Keratinocyte (primary cell): ENCODE measurements around the gene TRIM27. TPM values are rescaled to one million over a fixed set of nuclear protein-coding genes. Genes with fewer than 3 reads are reported as not detected.

ENCODE experiments used
- DNase-seq: peaks from one replicate; pipeline ENCODE4 v3.0.0-alpha.2; 2011; ENCODE audit warnings: low read depth, missing footprints, low spot score
- FAIRE-seq: peaks from 2 replicates; lab custom pipeline; 2011; peaks lifted over from hg19 to GRCh38; lab: Jason Lieb, UNC
- H2AFZ ChIP-seq: 2 replicates; pipeline ENCODE4 v1.6.0; 2012; ENCODE audit warnings: low read length, control low read depth, inconsistent platforms; ENCODE audit not compliant: control insufficient read depth
- H3K27ac ChIP-seq: 2 replicates; pipeline ENCODE4 v1.5.1; 2011; ENCODE audit warnings: low read length; ENCODE audit not compliant: control insufficient read depth, insufficient read depth
- H3K27me3 ChIP-seq: 3 replicates; pipeline ENCODE4 v1.6.0; 2011; ENCODE audit warnings: low read length; ENCODE audit not compliant: control insufficient read depth, insufficient read depth; ENCODE audit errors: extremely low read depth
- H3K36me3 ChIP-seq, 2 experiments: 2 replicates in 1 of 2; 3 replicates in 1 of 2; pipeline ENCODE4 v1.5.1; 2011; ENCODE audit warnings: low read length in 2 of 2, mild to moderate bottlenecking in 1 of 2; ENCODE audit not compliant: control insufficient read depth in 2 of 2, insufficient read depth in 2 of 2; ENCODE audit errors: extremely low read depth in 1 of 2
- H3K4me1 ChIP-seq: 3 replicates; pipeline ENCODE4 v1.5.1; 2011; ENCODE audit warnings: low read length; ENCODE audit not compliant: control insufficient read depth, insufficient read depth; ENCODE audit errors: extremely low read depth
- H3K4me2 ChIP-seq: 3 replicates; pipeline ENCODE4 v1.6.0; 2011; ENCODE audit warnings: low read depth, low read length; ENCODE audit not compliant: control insufficient read depth, insufficient read depth; ENCODE audit errors: extremely low read depth
- H3K4me3 ChIP-seq, 3 experiments: fragments of 200-600 bp in 1 of 3; sonication (generic) in 1 of 3; 2 replicates in 2 of 3; 3 replicates in 1 of 3; pipeline ENCODE4 v1.5.1; 2011 to 2016; ENCODE audit warnings: low read length in 3 of 3, mild to moderate bottlenecking in 3 of 3, control low read depth in 2 of 3, inconsistent platforms in 1 of 3, low read depth in 1 of 3, mixed read lengths in 1 of 3, mixed run types in 1 of 3, moderate library complexity in 1 of 3; ENCODE audit not compliant: control insufficient read depth in 2 of 3, insufficient read depth in 2 of 3; ENCODE audit errors: extremely low read depth in 1 of 3
- H3K79me2 ChIP-seq: 2 replicates; pipeline ENCODE4 v1.6.0; 2012; ENCODE audit warnings: low read length; ENCODE audit not compliant: control insufficient read depth, insufficient read depth
- H3K9ac ChIP-seq: 3 replicates; pipeline ENCODE4 v1.6.0; 2011; ENCODE audit warnings: low read length; ENCODE audit not compliant: control insufficient read depth, insufficient read depth; ENCODE audit errors: extremely low read depth
- H3K9me1 ChIP-seq: 3 replicates; pipeline ENCODE4 v1.6.0; 2011; ENCODE audit warnings: low read length; ENCODE audit not compliant: control insufficient read depth, insufficient read depth; ENCODE audit errors: extremely low read depth
- H3K9me3 ChIP-seq: 2 replicates; pipeline ENCODE4 v1.5.1; 2012; ENCODE audit warnings: low read depth, low read length; ENCODE audit not compliant: control insufficient read depth
- H4K20me1 ChIP-seq: 3 replicates; pipeline ENCODE4 v1.6.0; 2011; ENCODE audit warnings: low read length; ENCODE audit not compliant: control insufficient read depth, insufficient read depth; ENCODE audit errors: extremely low read depth
- CTCF ChIP-seq, 3 experiments: IDR thresholded peaks in 1 of 3; conservative IDR thresholded peaks in 1 of 3; optimal IDR thresholded peaks in 1 of 3; 2 replicates in 2 of 3; 3 replicates in 1 of 3; pipeline versions ENCODE3 to v1.5.1; 2011; ENCODE audit warnings: low read length in 3 of 3, mild to moderate bottlenecking in 3 of 3, moderate library complexity in 2 of 3, control low read depth in 1 of 3, inconsistent platforms in 1 of 3; ENCODE audit not compliant: insufficient read depth in 2 of 3; ENCODE audit errors: extremely low read depth in 1 of 3
- EZH2 ChIP-seq: IDR thresholded peaks from one replicate; pipeline ENCODE4 v1.6.1; 2012; ENCODE audit warnings: inconsistent platforms, mild to moderate bottlenecking, low read length, moderate library complexity
- dilution Hi-C: fragments of 300-500 bp; cut with MboI; formaldehyde crosslinking; loops from one replicate; pipeline ENCODE4 v1.7.0; 2020; ENCODE audit warnings: low sequenced_read_pairs; ENCODE audit not compliant: extremely low pct_ligation_motif_present
- polyA plus RNA-seq, 5 experiments: library from polyadenylated mRNA; depleted of rRNA in 3 of 5; stranded (reverse) in 3 of 5; stranded (forward) in 1 of 5; unstranded in 1 of 5; fragments of >200 nt; gene quantifications; 1 replicate in 1 of 5; 2 replicates in 3 of 5; 3 replicates in 1 of 5; pipeline versions ENCODE4 v1.2.1 to v1.2.3, GENCODE V29; 2011 to 2012; ENCODE audit warnings: missing spikeins in 2 of 5, low read depth in 1 of 5, low replicate concordance in 1 of 5

Gene TRIM27
- polyA plus RNA-seq, 1 donor (not counting 4 experiments of a cell fraction or from before 2014, with no cell fraction given) = 47.3 TPM

- Histone ChIP-seq H3K27ac (no peak overlapping the region), H4K20me1 (no peaks in the 10 kb centered on the region), H3K36me3 (no peaks in the 10 kb centered on the region), H3K4me2 (no peak overlapping the region), H3K9me1 (no peaks in the 10 kb centered on the region), H3K4me1 (no peaks in the 10 kb centered on the region), H3K9ac (no peak overlapping the region), H2AFZ (no peak overlapping the region), H3K79me2 (no peaks in the 10 kb centered on the region), H3K27me3 (peaks cover 3% of the 10 kb centered on the region), H3K9me3 (no peaks in the 10 kb centered on the region), H3K4me3 (no peak overlapping the region)
- dilution Hi-C loops = no loop called here
- no peak for FAIRE-seq
- DNase-seq = no peak
- no peak for TF ChIP-seq CTCF (optimal IDR thresholded peaks at IDR 0.05 in 1 of 3, IDR thresholded peaks at IDR 0.05 in 1 of 3, conservative IDR thresholded peaks at IDR 0.05 in 1 of 3; ENCODE audit: extremely low read depth in 1 of 3, insufficient read depth in 2 of 3, low read length in 3 of 3)
- no peak for TF ChIP-seq EZH2
These were observed 37.7 kb downstream of the TRIM27 start for GRCh38 chr6:28886079-28886439.

- dilution Hi-C loops = no loop called here
- no peak overlapping the region for H3K4me3 ChIP-seq
- no peak overlapping the region for H3K9ac ChIP-seq
- no peaks in the 10 kb centered on the region for H4K20me1 ChIP-seq
- no peak overlapping the region for H2AFZ ChIP-seq
- no peak for DNase-seq
- TF ChIP-seq CTCF (optimal IDR thresholded peaks at IDR 0.05 in 1 of 3, IDR thresholded peaks at IDR 0.05 in 1 of 3, conservative IDR thresholded peaks at IDR 0.05 in 1 of 3; ENCODE audit: extremely low read depth in 1 of 3, insufficient read depth in 2 of 3, low read length in 3 of 3) = no peak
- no peak for TF ChIP-seq EZH2
- peaks cover 3% of the 10 kb centered on the region for H3K27me3 ChIP-seq
- H3K9me1 ChIP-seq = no peaks in the 10 kb centered on the region
- no peaks in the 10 kb centered on the region for H3K79me2 ChIP-seq
- no peaks in the 10 kb centered on the region for H3K36me3 ChIP-seq
- no peaks in the 10 kb centered on the region for H3K9me3 ChIP-seq
- H3K27ac ChIP-seq = no peak overlapping the region
- FAIRE-seq = no peak
- H3K4me2 ChIP-seq = no peak overlapping the region
- H3K4me1 ChIP-seq = no peaks in the 10 kb centered on the region
These were observed 39.2 kb downstream of the TRIM27 start for GRCh38 chr6:28884423-28885131.
